ENCODE measurements around the gene TCOF1. TPM values are rescaled to one million over a fixed set of nuclear protein-coding genes. Genes with fewer than 3 reads are reported as not detected.

Gene TCOF1, protein sequence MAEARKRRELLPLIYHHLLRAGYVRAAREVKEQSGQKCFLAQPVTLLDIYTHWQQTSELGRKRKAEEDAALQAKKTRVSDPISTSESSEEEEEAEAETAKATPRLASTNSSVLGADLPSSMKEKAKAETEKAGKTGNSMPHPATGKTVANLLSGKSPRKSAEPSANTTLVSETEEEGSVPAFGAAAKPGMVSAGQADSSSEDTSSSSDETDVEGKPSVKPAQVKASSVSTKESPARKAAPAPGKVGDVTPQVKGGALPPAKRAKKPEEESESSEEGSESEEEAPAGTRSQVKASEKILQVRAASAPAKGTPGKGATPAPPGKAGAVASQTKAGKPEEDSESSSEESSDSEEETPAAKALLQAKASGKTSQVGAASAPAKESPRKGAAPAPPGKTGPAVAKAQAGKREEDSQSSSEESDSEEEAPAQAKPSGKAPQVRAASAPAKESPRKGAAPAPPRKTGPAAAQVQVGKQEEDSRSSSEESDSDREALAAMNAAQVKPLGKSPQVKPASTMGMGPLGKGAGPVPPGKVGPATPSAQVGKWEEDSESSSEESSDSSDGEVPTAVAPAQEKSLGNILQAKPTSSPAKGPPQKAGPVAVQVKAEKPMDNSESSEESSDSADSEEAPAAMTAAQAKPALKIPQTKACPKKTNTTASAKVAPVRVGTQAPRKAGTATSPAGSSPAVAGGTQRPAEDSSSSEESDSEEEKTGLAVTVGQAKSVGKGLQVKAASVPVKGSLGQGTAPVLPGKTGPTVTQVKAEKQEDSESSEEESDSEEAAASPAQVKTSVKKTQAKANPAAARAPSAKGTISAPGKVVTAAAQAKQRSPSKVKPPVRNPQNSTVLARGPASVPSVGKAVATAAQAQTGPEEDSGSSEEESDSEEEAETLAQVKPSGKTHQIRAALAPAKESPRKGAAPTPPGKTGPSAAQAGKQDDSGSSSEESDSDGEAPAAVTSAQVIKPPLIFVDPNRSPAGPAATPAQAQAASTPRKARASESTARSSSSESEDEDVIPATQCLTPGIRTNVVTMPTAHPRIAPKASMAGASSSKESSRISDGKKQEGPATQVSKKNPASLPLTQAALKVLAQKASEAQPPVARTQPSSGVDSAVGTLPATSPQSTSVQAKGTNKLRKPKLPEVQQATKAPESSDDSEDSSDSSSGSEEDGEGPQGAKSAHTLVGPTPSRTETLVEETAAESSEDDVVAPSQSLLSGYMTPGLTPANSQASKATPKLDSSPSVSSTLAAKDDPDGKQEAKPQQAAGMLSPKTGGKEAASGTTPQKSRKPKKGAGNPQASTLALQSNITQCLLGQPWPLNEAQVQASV (N-terminal part only)
- total RNA-seq (ENCODE audit: low replicate concordance): 42.6 and 65.3 TPM in 2 replicates
- long read RNA-seq, partial matches to known transcripts: 19 of 26 reads
- long read RNA-seq, other reads (novel, unspliced or antisense): 7 of 26 reads

DNA sequence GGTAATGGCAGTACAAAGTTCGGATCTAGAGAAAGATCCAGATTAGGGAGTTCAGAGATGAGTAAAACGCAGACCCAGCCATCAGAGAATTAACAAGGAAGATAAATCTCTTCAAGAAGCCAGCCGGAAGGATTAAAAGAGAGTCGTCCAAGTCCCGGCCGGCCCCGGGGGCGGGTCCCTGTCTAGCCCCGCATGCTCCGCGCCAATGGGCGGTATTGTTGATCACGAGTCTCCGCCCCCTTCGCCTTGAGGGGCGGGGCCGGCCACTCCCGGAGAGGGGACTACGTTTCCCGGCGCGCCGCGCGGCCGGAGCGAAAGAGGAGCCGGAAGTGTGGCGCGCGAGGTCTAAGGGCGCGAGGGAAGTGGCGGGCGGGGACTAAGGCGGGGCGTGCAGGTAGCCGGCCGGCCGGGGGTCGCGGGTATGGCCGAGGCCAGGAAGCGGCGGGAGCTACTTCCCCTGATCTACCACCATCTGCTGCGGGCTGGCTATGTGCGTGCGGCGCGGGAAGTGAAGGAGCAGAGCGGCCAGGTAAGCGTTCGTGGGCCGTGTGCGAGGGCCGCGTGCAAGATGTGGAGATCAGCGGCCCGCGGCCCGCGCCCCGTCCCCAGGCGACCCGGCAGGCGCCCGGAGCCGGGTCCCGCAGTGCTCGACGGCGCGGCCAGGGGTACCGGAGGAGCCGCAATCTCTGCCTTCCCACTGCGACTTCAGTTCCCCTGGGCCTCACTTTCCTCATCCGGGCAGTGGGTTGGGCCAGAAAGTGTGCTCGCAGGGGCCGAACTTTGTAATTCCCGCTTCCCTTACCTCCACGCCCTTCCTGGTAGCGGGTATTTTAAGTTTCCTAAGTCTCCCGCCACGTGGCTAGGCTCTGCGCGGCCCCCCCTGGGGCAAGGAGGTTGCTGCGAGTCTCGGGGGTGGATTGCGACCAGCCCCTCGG, at the start of gene TCOF1:
TCOF1 (plus strand) TSS at position 372 of the 935 bp plus-strand sequence; CDS start at position 422, 50 bp downstream.
- no peak for TF ChIP-seq CTCF (conservative IDR thresholded peaks at IDR 0.05)
- H3K36me3 Mint-ChIP-seq: peaks cover 10% of the 10 kb centered on the region
- peak; percentile 99 for DNase-seq (ENCODE audit: extremely low spot score, unreplicated experiment)
- H3K4me1 Mint-ChIP-seq (ENCODE audit: unreplicated experiment): peaks cover 27% of the 10 kb centered on the region
- H3K27ac Mint-ChIP-seq: peak within 1 kb of the TSS; percentile 67
- peak within 1 kb of the TSS; percentile 93 for H3K4me3 Mint-ChIP-seq
- H3K9me3 Mint-ChIP-seq: no peaks in the 10 kb centered on the region
- H3K27me3 Mint-ChIP-seq: peaks cover 4% of the 10 kb centered on the region

- Mint-ChIP-seq H3K36me3 (no peaks in the 10 kb centered on the region), H3K9me3 (no peaks in the 10 kb centered on the region), H3K4me3 (no peak overlapping the region), H3K27me3 (peaks cover under 1% of the 10 kb centered on the region), H3K27ac (no peak overlapping the region), H3K4me1 (ENCODE audit: unreplicated experiment) (peaks cover 56% of the 10 kb centered on the region)
- no peak for DNase-seq (ENCODE audit: extremely low spot score, unreplicated experiment)
- no peak for TF ChIP-seq CTCF (conservative IDR thresholded peaks at IDR 0.05)
Measured at GRCh38 chr5:150309101-150309885, 48.2 kb upstream of the TCOF1 start.

- Mint-ChIP-seq H3K27me3 (no peaks in the 10 kb centered on the region), H3K4me3 (no peak overlapping the region), H3K36me3 (no peaks in the 10 kb centered on the region), H3K4me1 (ENCODE audit: unreplicated experiment) (peaks cover 55% of the 10 kb centered on the region), H3K9me3 (no peaks in the 10 kb centered on the region), H3K27ac (no peak overlapping the region)
- no peak for TF ChIP-seq CTCF (conservative IDR thresholded peaks at IDR 0.05)
- DNase-seq (ENCODE audit: extremely low spot score, unreplicated experiment): no peak
Measured at GRCh38 chr5:150309886-150310239, 47.6 kb upstream of the TCOF1 start.

DNA sequence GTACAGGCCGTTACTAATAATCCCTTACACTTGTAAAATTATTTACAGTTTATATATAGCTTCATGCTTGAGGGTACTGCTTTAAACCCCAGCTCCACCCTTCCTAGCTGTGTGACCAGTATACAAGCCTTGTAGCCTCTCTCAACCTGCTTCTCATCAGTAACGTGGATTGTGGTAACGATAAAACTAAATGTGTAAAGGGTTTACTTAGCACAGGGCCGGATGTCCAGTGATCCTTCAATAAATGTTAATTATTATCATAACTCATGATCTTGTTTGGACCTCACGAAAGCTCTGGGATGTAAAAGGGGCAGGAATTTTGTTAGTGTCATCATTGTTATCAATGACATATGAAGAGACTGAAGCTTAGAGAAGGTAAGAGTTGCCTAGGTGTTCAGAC, 47.3 kb upstream of the TCOF1 start:
- Mint-ChIP-seq H3K27ac (no peak overlapping the region), H3K9me3 (no peaks in the 10 kb centered on the region), H3K4me1 (ENCODE audit: unreplicated experiment) (peaks cover 51% of the 10 kb centered on the region), H3K27me3 (no peaks in the 10 kb centered on the region), H3K36me3 (no peaks in the 10 kb centered on the region), H3K4me3 (no peak overlapping the region)
- TF ChIP-seq CTCF (conservative IDR thresholded peaks at IDR 0.05): no peak
- DNase-seq (ENCODE audit: extremely low spot score, unreplicated experiment): no peak

Measured in type B pancreatic cell (in vitro differentiated cells).